Activated naive CD4-positive, alpha-beta T cell treated with anti-CD3 and anti-CD28 coated beads, Interleukin-2, amount 10 ng/mL, durations not matched to agents 7 days and 5 days (primary cell): ENCODE data around the gene SH3BP2.
A peak's percentile ranks its signal among the peaks of the same experiment; 100 is the strongest.

Source experiments
- CTCF ChIA-PET: fragments of 350-600 bp; sonication (Branson Sonifier 250); formaldehyde crosslinking; loops from one replicate; lab custom pipeline; 2021; ENCODE audit warnings: antibody characterized with exemption; lab: Charles Lee
- DNase-seq: peaks from one replicate; pipeline ENCODE4 v3.0.0-alpha.2; 2020
- H3K27ac Mint-ChIP-seq: one replicate; pipeline ENCODE4 v1.8.0; 2021; ENCODE audit warnings: mild to moderate bottlenecking, moderate library complexity, mixed read lengths
- H3K27me3 Mint-ChIP-seq: one replicate; pipeline ENCODE4 v1.8.0; 2021; ENCODE audit warnings: mild to moderate bottlenecking, mixed read lengths
- H3K36me3 Mint-ChIP-seq: one replicate; pipeline ENCODE4 v1.8.0; 2021; ENCODE audit warnings: mixed read lengths
- H3K4me1 Mint-ChIP-seq: one replicate; pipeline ENCODE4 v1.8.0; 2021; ENCODE audit warnings: mixed read lengths
- H3K4me3 Mint-ChIP-seq: one replicate; pipeline ENCODE4 v1.8.0; 2021; ENCODE audit warnings: mild to moderate bottlenecking, moderate library complexity, mixed read lengths
- H3K9me3 Mint-ChIP-seq: one replicate; pipeline ENCODE4 v1.8.0; 2021; ENCODE audit warnings: mixed read lengths

SH3BP2 gene

DNA sequence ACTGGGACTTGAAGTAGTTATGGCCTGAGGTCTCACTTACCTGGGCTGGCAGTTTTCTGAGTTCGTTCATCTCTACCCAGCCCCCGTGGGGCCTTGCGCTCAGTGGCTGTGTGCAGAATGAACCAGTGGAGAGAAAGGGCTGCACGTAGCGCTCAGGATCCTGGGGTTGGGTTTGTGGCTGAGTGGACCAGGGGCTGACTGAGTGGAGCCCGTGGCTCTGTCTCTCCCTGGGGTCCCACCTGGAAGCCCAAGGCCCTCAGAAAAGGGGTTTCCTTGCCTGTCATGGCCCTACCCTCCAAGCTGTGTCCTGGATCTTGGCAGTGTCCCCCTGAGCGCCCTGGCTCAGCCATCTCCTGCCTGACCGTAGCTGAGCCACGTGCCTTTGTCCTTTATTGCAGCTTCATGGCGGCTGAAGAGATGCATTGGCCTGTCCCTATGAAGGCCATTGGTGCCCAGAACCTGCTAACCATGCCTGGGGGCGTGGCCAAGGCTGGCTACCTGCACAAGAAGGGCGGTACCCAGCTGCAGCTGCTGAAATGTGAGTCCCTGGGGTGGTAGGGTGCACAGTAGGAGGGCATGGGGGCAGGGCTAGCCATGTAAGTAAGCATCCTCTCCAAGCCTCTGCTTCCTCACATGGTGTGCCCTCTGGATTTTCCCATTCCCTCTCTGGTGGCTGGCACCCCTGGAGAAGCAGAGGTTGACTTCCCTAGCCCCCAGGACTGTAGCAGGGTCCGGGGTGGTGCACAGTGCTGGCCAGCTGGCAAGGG, 27.5 kb downstream of the SH3BP2 start:
- H3K36me3 Mint-ChIP-seq, result peaks cover 50% of the 10 kb centered on the region
- no peak for DNase-seq
- no peak overlapping the region for H3K4me3 Mint-ChIP-seq
- H3K9me3 Mint-ChIP-seq, result no peaks in the 10 kb centered on the region
- no peak overlapping the region for H3K27ac Mint-ChIP-seq
- no peaks in the 10 kb centered on the region for H3K27me3 Mint-ChIP-seq
- CTCF ChIA-PET, result no interaction called here
- peaks cover 35% of the 10 kb centered on the region for H3K4me1 Mint-ChIP-seq

DNA sequence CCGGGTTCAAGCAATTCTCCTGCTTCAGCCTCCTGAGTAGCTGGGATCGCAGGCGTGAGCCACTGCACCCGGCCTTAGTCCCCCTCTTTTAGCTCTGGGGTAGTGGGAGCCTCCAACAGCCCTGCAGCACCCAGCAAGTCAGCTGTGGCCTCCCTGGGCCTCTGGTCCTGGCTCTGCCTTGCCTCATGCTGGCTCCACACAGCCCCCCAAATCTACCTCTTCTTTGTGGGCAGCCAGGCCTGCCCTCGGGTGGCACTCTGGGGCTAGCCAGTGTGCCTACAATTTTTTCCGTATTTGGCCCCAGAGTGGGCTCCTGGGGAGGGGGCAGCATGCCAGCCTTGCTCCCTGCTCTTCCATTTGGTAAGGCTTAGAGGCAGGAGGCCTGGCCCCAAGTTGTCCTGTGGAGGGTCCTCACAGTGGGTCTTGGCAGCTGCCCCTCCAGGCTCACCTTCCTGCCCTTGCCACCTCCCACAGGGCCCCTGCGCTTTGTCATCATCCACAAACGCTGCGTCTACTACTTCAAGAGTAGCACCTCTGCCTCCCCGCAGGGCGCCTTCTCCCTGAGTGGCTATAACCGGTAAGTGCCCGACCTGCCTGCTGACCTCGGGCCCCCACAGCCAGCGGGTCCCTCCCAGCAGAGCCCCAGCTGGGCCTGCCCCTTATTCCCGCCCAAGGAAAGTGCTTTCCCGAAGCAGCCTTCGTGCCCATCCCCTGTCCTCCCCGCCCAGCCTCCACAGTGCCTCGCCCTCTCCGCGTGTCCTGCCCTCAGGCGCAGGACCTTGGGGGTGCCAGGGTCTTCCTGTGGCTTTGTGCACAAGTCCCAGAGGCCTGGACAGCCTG, 29.8 kb downstream of the SH3BP2 start:
- Mint-ChIP-seq H3K4me3 (no peak overlapping the region), H3K4me1 (peaks cover 15% of the 10 kb centered on the region), H3K27ac (no peak overlapping the region), H3K9me3 (no peaks in the 10 kb centered on the region), H3K27me3 (no peaks in the 10 kb centered on the region), H3K36me3 (peaks cover 49% of the 10 kb centered on the region)
- DNase-seq, result no peak
- CTCF ChIA-PET, result no interaction called here

DNA sequence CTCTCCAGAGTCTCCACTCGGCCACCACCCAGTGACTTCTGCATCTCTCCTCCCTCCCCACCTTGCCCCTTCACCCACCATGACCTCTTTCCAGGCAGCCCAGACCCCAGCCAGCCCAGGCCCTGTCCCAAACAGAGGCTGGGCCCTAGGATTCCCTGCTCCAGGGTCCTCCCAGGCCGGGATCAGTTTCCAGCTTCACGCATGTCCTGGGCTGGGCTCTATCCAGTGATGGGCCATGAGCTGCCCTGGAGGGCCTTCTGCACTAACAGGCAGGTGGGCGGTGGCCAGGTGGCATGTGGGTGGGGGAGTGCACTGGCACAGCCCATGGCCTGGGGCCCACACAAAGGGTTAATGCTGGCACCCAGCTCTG, 30.4 kb downstream of the SH3BP2 start:
- Mint-ChIP-seq H3K27ac (no peak overlapping the region), H3K9me3 (no peaks in the 10 kb centered on the region), H3K4me1 (peaks cover 15% of the 10 kb centered on the region), H3K36me3 (peaks cover 49% of the 10 kb centered on the region), H3K27me3 (no peaks in the 10 kb centered on the region), H3K4me3 (no peak overlapping the region)
- DNase-seq, result no peak
- CTCF ChIA-PET, result no interaction called here

DNA sequence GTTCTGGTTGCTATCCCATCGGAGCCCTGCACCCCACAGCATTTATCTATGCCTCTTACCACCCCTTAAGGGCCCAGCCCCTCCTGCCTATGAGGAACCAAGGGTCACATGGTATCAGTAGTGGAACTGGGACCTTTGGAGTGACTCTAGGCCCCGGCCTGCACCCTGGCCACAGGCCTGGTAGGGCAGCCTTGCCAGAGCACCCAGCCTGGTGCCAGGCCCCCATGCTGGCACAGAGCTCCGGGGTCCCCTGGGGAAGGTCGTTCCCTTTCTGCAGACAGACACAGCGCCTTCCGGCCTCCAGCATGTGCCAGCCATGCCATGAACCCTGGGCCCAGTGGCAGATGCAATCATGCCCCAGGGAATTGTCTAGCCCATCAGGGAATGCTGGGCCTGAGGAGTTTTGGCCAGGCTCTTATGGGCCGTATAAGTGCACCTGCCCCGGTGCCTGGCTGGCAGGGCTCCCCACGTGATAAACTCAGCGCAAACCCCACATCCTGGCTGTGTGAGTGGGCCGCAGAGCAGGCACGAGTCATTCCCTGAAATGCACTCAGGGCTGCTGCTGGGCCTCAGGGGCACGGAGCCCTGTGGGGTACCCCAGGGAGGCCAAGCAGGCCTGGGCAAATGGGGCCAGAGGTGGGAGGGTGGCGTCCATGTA, 30.9 kb downstream of the SH3BP2 start:
- peaks cover 55% of the 10 kb centered on the region for H3K36me3 Mint-ChIP-seq
- CTCF ChIA-PET, result no interaction called here
- H3K4me1 Mint-ChIP-seq, result peaks cover 12% of the 10 kb centered on the region
- no peaks in the 10 kb centered on the region for H3K27me3 Mint-ChIP-seq
- DNase-seq, result no peak
- no peaks in the 10 kb centered on the region for H3K9me3 Mint-ChIP-seq
- no peak overlapping the region for H3K4me3 Mint-ChIP-seq
- no peak overlapping the region for H3K27ac Mint-ChIP-seq

DNA sequence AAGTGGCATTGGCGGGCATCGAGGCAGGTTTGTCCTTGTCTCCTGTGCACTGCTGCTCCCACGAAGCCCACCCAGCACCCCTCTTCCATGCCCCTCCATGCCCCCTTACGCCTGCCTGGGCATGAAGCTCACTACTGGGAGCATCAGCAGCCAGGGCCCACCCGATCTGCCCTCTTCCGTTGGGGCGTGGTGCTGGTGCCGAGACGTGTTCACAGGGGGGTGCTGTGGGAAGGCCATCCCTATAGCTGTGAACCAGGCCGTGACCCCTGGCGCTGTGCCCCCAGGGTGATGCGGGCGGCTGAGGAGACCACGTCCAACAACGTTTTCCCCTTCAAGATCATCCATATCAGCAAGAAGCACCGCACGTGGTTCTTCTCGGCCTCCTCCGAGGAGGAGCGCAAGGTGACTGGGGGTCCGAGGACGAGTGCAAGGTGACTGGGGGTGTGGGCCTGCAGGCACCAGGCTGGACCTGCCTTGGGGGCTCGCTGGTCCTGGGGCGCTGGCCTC, 31.5 kb downstream of the SH3BP2 start:
- Mint-ChIP-seq H3K4me3 (no peak overlapping the region), H3K27ac (no peak overlapping the region), H3K27me3 (no peaks in the 10 kb centered on the region), H3K9me3 (no peaks in the 10 kb centered on the region), H3K36me3 (peaks cover 57% of the 10 kb centered on the region), H3K4me1 (peaks cover 8% of the 10 kb centered on the region)
- CTCF ChIA-PET, result no interaction called here
- DNase-seq, result no peak

DNA sequence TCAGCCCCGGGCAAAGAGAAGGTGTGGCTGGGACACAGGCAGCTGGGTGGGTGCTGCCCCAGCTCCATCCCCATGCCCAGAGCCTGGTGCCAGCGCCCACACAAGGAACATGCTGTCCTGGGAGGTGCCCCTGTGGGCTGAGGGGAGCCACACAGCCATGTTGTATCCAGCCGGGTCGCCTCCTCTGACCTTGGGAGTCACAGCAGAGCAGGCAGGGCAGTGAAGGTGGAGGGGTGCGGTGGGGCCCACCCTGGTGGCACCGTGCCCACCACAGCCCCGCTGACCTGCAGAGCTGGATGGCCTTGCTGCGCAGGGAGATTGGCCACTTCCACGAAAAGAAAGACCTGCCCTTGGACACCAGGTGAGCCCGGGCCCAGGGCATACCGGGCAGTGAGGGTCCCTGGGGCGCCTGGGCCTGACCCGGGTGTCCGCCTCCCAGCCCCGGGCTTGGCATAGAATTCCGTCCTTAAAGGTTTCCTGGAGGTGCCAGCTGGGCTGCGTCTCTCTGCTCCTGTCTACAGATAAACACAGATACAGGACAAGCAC, 32.0 kb downstream of the SH3BP2 start:
- H3K36me3 Mint-ChIP-seq, result peaks cover 52% of the 10 kb centered on the region
- H3K27me3 Mint-ChIP-seq, result no peaks in the 10 kb centered on the region
- CTCF ChIA-PET, result no interaction called here
- H3K27ac Mint-ChIP-seq, result no peak overlapping the region
- no peaks in the 10 kb centered on the region for H3K9me3 Mint-ChIP-seq
- no peak for DNase-seq
- peaks cover 2% of the 10 kb centered on the region for H3K4me1 Mint-ChIP-seq
- no peak overlapping the region for H3K4me3 Mint-ChIP-seq

DNA sequence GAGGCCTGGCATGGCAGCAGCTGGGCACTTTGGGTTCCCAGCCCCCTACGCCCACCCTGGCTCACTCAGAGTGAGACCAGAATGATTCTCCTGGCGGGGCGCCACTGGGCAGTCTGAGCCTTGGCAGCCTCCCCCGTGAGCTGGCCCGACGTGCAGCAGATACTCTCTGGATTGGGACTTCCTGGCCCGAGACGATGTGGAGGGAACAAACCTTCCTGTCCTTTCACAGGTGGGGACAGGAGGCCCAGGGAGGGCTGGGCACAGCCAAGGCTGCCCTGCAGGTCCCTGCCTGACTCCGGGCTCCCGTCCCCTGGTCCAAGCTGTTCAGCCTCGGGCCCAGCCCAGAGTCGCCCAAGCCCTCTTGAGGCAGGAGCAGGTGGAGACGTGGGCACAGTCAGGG, 32.9 kb downstream of the SH3BP2 start:
- no peaks in the 10 kb centered on the region for H3K4me1 Mint-ChIP-seq
- DNase-seq, result no peak
- H3K27ac Mint-ChIP-seq, result no peak overlapping the region
- no peaks in the 10 kb centered on the region for H3K27me3 Mint-ChIP-seq
- H3K4me3 Mint-ChIP-seq, result no peak overlapping the region
- no peaks in the 10 kb centered on the region for H3K9me3 Mint-ChIP-seq
- peaks cover 52% of the 10 kb centered on the region for H3K36me3 Mint-ChIP-seq
- CTCF ChIA-PET, result no interaction called here

DNA sequence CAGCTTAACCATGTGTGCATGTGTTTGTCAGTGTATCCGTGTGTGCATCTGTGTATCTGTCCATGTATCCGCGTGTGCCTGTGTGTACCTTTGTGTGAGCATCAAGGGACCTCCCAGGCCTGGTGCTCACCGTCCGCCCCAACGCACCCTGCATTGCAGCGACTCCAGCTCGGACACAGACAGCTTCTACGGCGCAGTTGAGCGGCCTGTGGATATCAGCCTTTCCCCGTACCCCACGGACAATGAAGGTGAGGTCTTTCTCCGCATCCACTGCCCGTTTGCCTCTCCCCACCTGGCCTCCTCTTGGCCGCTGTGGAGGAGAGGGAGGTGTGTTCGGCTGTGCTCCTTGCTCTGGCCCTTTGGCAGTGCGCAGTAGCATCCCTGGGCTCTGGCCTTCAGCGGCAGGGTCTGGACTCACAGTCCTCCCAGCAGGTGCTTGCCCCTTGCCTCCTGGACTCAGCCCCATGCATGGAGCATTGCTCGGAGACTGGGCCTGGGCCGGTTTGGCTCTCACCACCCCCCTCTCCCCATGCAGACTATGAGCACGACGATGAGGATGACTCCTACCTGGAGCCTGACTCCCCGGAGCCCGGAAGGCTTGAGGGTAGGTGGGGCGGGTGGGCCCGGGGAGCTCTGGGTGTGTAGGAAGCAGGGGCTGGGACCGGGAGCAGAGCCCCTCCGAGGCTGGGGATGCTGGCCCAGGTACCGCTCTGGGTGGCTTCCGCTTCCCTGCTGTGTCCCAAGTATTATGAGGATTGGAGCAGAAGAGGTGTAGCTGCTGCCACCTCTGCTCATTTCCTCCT, 34.4 kb downstream of the SH3BP2 start:
- no peak for DNase-seq

DNA sequence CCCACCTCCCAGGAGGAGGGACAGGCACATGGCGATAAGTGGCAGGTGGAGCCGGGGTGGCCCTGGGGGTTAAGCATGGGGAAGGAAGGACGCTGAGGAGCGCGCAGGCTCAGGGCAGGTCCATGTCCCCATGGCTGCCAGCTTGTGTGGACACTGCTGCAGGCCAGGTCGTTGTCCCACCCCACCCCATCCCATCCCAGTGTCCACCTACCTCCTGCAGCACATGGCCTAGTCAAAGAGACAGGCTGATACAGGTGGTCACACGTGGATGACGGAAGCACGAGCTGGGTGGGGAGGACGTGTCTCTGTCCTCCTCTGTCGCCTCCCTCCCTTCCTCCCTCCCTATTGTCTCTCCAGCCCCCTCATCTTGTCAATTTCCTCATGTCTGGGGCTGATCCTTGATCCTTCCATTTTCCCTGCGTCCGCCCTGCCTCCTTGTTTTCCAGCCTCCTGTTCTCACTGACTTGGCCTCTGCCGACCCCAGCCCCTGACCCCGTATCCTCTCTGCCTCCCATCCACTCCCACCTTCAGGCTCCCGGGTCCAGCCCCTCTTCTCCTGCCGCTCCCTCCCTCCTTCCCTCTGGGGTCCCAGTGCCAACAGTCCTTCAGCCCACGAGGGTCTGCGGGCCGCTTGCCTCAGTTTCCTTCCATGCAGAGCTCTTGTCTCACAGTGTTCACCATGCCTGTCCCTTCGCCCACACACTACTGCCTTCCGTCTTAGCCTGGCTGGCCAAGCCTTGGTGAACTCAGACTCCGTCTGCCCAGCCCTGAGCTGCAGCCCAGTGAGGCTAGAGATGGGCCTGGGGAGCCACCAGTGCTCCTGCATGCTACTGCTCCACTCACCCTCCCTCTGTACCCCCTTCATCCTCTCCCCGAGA, 35.2 kb downstream of the SH3BP2 start:
- CTCF ChIA-PET, result no interaction called here
- Mint-ChIP-seq H3K9me3 (no peaks in the 10 kb centered on the region), H3K36me3 (peaks cover 53% of the 10 kb centered on the region), H3K27me3 (no peaks in the 10 kb centered on the region), H3K4me3 (no peak overlapping the region), H3K4me1 (no peaks in the 10 kb centered on the region), H3K27ac (peak overlapping the region; percentile 22)
- DNase-seq, result no peak

More for the DNA sequence above, 34.4 kb downstream of the SH3BP2 start:
- H3K36me3 Mint-ChIP-seq, result peaks cover 52% of the 10 kb centered on the region
- no peaks in the 10 kb centered on the region for H3K9me3 Mint-ChIP-seq
- H3K27ac Mint-ChIP-seq, result no peak overlapping the region
- H3K4me1 Mint-ChIP-seq, result no peaks in the 10 kb centered on the region
- no peak overlapping the region for H3K4me3 Mint-ChIP-seq
- CTCF ChIA-PET, result no interaction called here
- H3K27me3 Mint-ChIP-seq, result no peaks in the 10 kb centered on the region

DNA sequence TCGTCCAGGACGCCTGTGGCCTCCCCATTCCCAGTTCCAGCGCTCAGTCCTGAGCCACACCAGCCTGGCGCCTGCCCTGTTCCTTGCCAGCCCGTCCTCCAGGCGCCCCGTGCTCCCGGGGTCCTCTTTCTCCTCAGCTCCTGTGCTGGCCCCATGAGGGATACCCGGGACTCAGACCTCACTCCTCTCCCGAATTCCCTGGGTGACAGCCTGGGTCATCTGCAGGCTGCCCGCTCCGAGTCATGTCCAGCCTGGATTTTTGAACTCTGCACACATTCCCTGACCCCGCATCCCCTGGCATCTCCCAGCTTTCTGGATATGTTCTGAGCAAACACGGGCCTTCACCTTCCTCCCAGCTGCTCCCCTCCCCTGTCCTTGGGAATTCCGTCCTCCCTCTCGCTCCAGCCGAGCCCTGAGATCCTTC, 35.9 kb downstream of the SH3BP2 start:
- Mint-ChIP-seq H3K4me3 (no peak overlapping the region), H3K27ac (peak overlapping the region; percentile 22), H3K9me3 (no peaks in the 10 kb centered on the region), H3K36me3 (peaks cover 52% of the 10 kb centered on the region), H3K27me3 (no peaks in the 10 kb centered on the region), H3K4me1 (peaks cover 4% of the 10 kb centered on the region)
- no peak for DNase-seq
- CTCF ChIA-PET, result no interaction called here

DNA sequence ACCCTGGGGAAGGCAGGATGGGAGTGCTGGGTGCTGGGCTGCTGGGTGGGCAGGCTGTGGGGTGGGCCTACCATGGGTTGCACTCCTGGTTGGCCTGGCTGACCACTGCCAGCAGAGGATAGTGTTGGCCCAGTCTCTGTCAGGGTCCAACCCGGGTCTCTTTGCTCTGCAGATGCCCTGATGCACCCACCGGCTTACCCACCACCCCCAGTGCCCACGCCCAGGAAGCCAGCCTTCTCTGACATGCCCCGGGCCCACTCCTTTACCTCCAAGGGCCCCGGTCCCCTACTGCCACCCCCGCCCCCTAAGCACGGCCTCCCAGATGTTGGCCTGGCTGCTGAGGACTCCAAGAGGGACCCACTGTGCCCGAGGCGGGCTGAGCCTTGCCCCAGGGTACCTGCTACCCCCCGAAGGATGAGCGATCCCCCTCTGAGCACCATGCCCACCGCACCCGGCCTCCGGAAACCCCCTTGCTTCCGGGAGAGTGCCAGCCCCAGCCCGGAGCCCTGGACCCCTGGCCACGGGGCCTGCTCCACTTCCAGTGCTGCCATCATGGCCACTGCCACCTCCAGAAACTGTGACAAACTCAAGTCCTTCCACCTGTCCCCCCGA, 36.5 kb downstream of the SH3BP2 start:
- Mint-ChIP-seq H3K36me3 (peaks cover 48% of the 10 kb centered on the region), H3K4me3 (no peak overlapping the region), H3K9me3 (no peaks in the 10 kb centered on the region), H3K4me1 (peaks cover 7% of the 10 kb centered on the region), H3K27ac (no peak overlapping the region), H3K27me3 (no peaks in the 10 kb centered on the region)
- CTCF ChIA-PET, result no interaction called here
- peak; percentile 8 for DNase-seq

DNA sequence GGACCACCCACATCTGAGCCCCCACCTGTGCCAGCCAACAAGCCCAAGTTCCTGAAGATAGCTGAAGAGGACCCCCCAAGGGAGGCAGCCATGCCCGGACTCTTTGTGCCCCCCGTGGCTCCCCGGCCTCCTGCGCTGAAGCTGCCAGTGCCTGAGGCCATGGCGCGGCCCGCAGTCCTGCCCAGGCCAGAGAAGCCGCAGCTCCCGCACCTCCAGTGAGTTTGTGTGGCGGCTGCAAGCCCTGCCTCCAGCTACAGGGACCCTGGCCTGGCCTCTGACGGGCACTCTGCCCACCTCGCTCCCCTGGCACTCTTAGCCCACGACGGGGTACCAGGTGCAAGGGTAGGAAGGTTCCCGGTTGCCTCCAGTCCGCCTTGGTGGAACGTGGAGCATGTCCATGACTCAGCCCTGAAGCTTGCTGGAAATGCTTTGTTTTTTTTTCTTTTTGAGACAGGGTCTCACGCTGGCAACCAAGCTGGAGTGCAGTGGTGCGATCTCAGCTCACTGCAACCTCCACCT, 37.1 kb downstream of the SH3BP2 start:
- H3K4me1 Mint-ChIP-seq, result peaks cover 13% of the 10 kb centered on the region
- no peaks in the 10 kb centered on the region for H3K27me3 Mint-ChIP-seq
- H3K9me3 Mint-ChIP-seq, result no peaks in the 10 kb centered on the region
- H3K36me3 Mint-ChIP-seq, result peaks cover 47% of the 10 kb centered on the region
- no peak for DNase-seq
- CTCF ChIA-PET, result no interaction called here
- H3K27ac Mint-ChIP-seq, result no peak overlapping the region
- no peak overlapping the region for H3K4me3 Mint-ChIP-seq
